ENCODE data around the gene NSUN3. TPM values are rescaled to one million over a fixed set of nuclear protein-coding genes. Genes with fewer than 3 reads are reported as not detected.

The NSUN3 gene
- total and polyA plus RNA-seq, 2 donors (not counting 3 experiments of a cell fraction or from before 2014, with no cell fraction given), result 3.4 to 10.7 TPM

DNA sequence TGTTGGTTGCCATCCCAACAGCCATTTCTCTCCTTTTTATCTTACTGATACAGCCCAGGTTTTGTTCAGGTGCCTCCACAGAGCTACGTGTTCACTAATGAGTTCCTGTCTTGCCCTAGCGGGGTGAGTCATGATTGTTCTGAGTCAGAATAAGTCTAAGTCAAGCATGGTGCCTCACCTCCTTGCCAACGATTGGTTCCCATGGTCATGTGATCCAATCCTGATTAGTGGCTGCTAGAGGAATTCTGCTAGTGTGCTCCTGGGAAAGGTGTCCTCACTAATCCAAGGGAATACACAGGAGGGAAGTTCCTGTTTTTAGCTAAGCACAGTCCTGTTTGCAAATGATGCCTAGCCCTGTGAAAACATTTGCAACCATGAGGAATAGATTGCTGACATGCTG is 99.8 kb downstream of the NSUN3 start:
- H3K27ac ChIP-seq (ENCODE audit: insufficient read depth, low read depth, low read length), result no peak overlapping the region
- H3K4me1 ChIP-seq (ENCODE audit: control insufficient read depth, extremely low read depth, insufficient read depth, low read length), result no peaks in the 10 kb centered on the region
- DNase-seq (ENCODE audit: low read depth, low spot score), result no peak
- no peak overlapping the region for H3K4me3 ChIP-seq (replicated peaks in 1 of 3; ENCODE audit: insufficient read depth in 1 of 3, low read depth in 1 of 3, low read length in 3 of 3)
- intact Hi-C loops (cut with micrococcal nuclease), result no loop called here
- H3K27me3 ChIP-seq (ENCODE audit: control insufficient read depth in 2 of 2, insufficient read depth in 2 of 2, low read length in 2 of 2), result no peaks in the 10 kb centered on the region
- FAIRE-seq, result no peak
- CTCF ChIA-PET, result no interaction called here
- H3K79me2 ChIP-seq (ENCODE audit: control insufficient read depth, insufficient read depth, low read length), result no peaks in the 10 kb centered on the region
- no peaks in the 10 kb centered on the region for H3K36me3 ChIP-seq (ENCODE audit: control insufficient read depth in 2 of 2, extremely low read depth in 1 of 2, insufficient read depth in 2 of 2, low read length in 2 of 2)
- no peak overlapping the region for H2AFZ ChIP-seq (ENCODE audit: low read depth, low read length)
- no peak overlapping the region for H3K4me2 ChIP-seq (ENCODE audit: insufficient read depth, low read length)
- POLR2A ChIA-PET, result no interaction called here
- no peak overlapping the region for H3K9ac ChIP-seq (replicated peaks; ENCODE audit: extremely low read depth, insufficient read depth, low read length)
- H4K20me1 ChIP-seq (replicated peaks; ENCODE audit: control insufficient read depth, extremely low read depth, insufficient read depth, low read length), result no peaks in the 10 kb centered on the region
- H3K9me1 ChIP-seq (replicated peaks; ENCODE audit: control insufficient read depth, extremely low read depth, insufficient read depth, low read length), result no peaks in the 10 kb centered on the region
- H3K9me3 ChIP-seq (replicated peaks; ENCODE audit: control insufficient read depth, insufficient read depth, low read length), result no peaks in the 10 kb centered on the region
- TF ChIP-seq GATA2 (IDR thresholded peaks at IDR 0.05; ENCODE audit: insufficient read depth, insufficient read length, low read depth, low read length) (no peak), EZH2 (IDR thresholded peaks at IDR 0.05; ENCODE audit: borderline replicate concordance, low read depth, low read length, severe bottlenecking) (no peak), POLR2AphosphoS5 (IDR thresholded peaks at IDR 0.05; ENCODE audit: insufficient read depth, low read depth, low read length) (no peak), MYC (IDR thresholded peaks at IDR 0.05; ENCODE audit: low read depth, low read length) (no peak), FOS (IDR thresholded peaks at IDR 0.05; ENCODE audit: borderline replicate concordance, insufficient read depth, low read length) (no peak)
- TF ChIP-seq, protein P1, sequence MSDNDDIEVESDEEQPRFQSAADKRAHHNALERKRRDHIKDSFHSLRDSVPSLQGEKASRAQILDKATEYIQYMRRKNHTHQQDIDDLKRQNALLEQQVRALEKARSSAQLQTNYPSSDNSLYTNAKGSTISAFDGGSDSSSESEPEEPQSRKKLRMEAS (IDR thresholded peaks at IDR 0.05; ENCODE audit: insufficient read depth, insufficient read length), result no peak
- BruUV-seq (replicated peaks), result no TSS peak
- dilution Hi-C loops (cut with MboI; ENCODE audit: extremely low pct_ligation_motif_present, low sequenced_read_pairs), result no loop called here

DNA sequence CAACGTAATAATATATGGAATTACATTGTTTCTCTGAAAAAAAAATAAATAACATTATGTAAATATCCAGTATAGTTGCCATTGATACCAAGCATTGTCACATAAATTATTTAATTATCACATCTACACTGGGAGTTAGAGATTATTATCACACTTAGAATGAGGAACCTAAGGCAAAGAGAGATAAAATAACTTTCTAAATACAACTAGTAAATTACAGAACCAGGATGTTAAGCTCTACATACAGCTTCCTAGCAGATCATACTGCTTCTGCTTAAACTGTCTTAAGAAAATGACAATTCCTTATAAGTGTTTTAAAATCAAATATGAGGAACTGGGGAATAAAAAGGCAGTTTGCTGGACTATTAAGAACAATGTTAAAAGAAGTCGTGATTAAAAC is 104.5 kb downstream of the NSUN3 start:
- no peaks in the 10 kb centered on the region for H3K36me3 ChIP-seq (ENCODE audit: control insufficient read depth in 2 of 2, extremely low read depth in 1 of 2, insufficient read depth in 2 of 2, low read length in 2 of 2)
- H3K4me2 ChIP-seq (ENCODE audit: insufficient read depth, low read length), result no peak overlapping the region
- H3K27me3 ChIP-seq (ENCODE audit: control insufficient read depth in 2 of 2, insufficient read depth in 2 of 2, low read length in 2 of 2), result no peaks in the 10 kb centered on the region
- H2AFZ ChIP-seq (ENCODE audit: low read depth, low read length), result no peak overlapping the region
- no peaks in the 10 kb centered on the region for H4K20me1 ChIP-seq (replicated peaks; ENCODE audit: control insufficient read depth, extremely low read depth, insufficient read depth, low read length)
- CTCF ChIA-PET, result interaction anchor here (0.9 kb wide), 1 partner anchor 14 kb away, joined by 3 read pairs; no protein-coding TSS in a partner anchor
- DNase-seq (ENCODE audit: low read depth, low spot score), result no peak
- H3K9ac ChIP-seq (replicated peaks; ENCODE audit: extremely low read depth, insufficient read depth, low read length), result no peak overlapping the region
- POLR2A ChIA-PET, result interaction anchor here (0.7 kb wide), 1 partner anchor 12 kb away, joined by 4 read pairs; no protein-coding TSS in a partner anchor
- H3K9me1 ChIP-seq (replicated peaks; ENCODE audit: control insufficient read depth, extremely low read depth, insufficient read depth, low read length), result no peaks in the 10 kb centered on the region
- H3K4me1 ChIP-seq (ENCODE audit: control insufficient read depth, extremely low read depth, insufficient read depth, low read length), result no peaks in the 10 kb centered on the region
- no TSS peak for BruUV-seq (replicated peaks)
- H3K27ac ChIP-seq (ENCODE audit: insufficient read depth, low read depth, low read length), result no peak overlapping the region
- H3K79me2 ChIP-seq (ENCODE audit: control insufficient read depth, insufficient read depth, low read length), result no peaks in the 10 kb centered on the region
- intact Hi-C loops (cut with micrococcal nuclease), result no loop called here
- no peak for FAIRE-seq
- TF ChIP-seq POLR2AphosphoS5 (IDR thresholded peaks at IDR 0.05; ENCODE audit: insufficient read depth, low read depth, low read length), result no peak
- no peak for TF ChIP-seq GATA2 (IDR thresholded peaks at IDR 0.05; ENCODE audit: insufficient read depth, insufficient read length, low read depth, low read length)
- no peak for TF ChIP-seq JUN (IDR thresholded peaks at IDR 0.05; ENCODE audit: borderline replicate concordance, insufficient read depth, insufficient read length, low read depth)
- no peak for TF ChIP-seq EZH2 (IDR thresholded peaks at IDR 0.05; ENCODE audit: borderline replicate concordance, low read depth, low read length, severe bottlenecking)
- no peak for TF ChIP-seq POLR2A (IDR thresholded peaks at IDR 0.05; ENCODE audit: low read depth, low read length)
- TF ChIP-seq, protein P2, sequence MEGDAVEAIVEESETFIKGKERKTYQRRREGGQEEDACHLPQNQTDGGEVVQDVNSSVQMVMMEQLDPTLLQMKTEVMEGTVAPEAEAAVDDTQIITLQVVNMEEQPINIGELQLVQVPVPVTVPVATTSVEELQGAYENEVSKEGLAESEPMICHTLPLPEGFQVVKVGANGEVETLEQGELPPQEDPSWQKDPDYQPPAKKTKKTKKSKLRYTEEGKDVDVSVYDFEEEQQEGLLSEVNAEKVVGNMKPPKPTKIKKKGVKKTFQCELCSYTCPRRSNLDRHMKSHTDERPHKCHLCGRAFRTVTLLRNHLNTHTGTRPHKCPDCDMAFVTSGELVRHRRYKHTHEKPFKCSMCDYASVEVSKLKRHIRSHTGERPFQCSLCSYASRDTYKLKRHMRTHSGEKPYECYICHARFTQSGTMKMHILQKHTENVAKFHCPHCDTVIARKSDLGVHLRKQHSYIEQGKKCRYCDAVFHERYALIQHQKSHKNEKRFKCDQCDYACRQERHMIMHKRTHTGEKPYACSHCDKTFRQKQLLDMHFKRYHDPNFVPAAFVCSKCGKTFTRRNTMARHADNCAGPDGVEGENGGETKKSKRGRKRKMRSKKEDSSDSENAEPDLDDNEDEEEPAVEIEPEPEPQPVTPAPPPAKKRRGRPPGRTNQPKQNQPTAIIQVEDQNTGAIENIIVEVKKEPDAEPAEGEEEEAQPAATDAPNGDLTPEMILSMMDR (IDR thresholded peaks at IDR 0.05; ENCODE audit: extremely low read depth in 1 of 2, insufficient read depth in 1 of 2, low read depth in 1 of 2, low read length in 2 of 2), result no peak
- TF ChIP-seq MYC (IDR thresholded peaks at IDR 0.05; ENCODE audit: low read depth, low read length), result no peak
- no peak for TF ChIP-seq FOS (IDR thresholded peaks at IDR 0.05; ENCODE audit: borderline replicate concordance, insufficient read depth, low read length)
- TF ChIP-seq, protein P1 (IDR thresholded peaks at IDR 0.05; ENCODE audit: insufficient read depth, insufficient read length), result no peak
- no peak overlapping the region for H3K4me3 ChIP-seq (replicated peaks in 1 of 3; ENCODE audit: insufficient read depth in 1 of 3, low read depth in 1 of 3, low read length in 3 of 3)
- dilution Hi-C loops (cut with MboI; ENCODE audit: extremely low pct_ligation_motif_present, low sequenced_read_pairs), result no loop called here
- no peaks in the 10 kb centered on the region for H3K9me3 ChIP-seq (replicated peaks; ENCODE audit: control insufficient read depth, insufficient read depth, low read length)

Data from endothelial cell of umbilical vein (primary cell).